Activated naive CD8-positive, alpha-beta T cell treated with anti-CD3 and anti-CD28 coated beads, Interleukin-2, amount 50 U/mL, for 16 hours (primary cell): ENCODE data around the gene LHX4.

ENCODE experiments used
- DNase-seq: peaks from one replicate; pipeline ENCODE4 v3.0.0-alpha.2; 2020; ENCODE audit warnings: low read depth, low spot score

Gene LHX4

DNA sequence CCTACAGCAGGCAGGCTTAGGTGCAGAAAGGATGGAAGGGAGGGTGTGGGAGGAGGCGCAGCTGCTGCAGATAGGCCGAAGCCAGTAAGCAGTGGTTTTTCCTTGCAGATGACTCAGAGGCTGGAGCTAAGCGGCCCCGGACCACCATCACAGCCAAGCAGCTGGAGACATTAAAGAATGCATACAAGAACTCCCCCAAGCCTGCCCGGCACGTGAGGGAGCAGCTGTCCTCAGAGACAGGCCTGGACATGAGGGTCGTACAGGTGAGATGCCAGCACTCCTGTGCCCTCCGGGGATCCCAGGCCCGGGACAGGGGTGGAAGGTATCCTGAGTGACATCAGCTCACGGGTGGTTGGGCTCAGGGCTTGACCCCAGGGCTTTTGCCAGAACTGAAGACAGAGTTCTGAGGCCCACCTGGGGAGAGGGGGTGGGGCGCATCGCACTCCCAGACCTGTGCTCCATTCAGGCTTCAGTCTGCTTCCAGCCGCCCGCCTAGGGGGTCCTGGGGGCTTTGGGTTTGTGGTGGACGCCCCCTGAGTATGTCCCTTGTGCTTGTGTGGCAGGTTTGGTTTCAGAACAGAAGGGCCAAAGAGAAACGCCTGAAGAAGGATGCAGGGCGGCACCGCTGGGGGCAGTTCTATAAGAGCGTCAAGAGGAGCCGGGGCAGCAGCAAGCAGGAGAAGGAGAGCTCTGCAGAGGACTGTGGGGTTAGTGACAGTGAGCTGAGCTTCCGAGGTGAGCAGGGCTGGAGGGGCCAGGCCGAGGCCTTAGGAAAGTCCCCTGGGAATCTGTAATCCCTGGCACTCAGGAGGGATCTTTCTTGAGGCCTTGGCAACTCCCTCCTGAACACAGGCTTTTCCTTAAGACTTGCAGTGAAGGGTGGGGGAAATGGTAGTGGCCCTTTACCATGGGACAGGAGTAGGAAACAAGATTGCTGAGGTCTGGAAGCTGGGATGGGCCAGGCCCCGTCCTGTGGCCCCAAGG lies 41.5 kb downstream of the LHX4 start:
- no peak for DNase-seq

DNA sequence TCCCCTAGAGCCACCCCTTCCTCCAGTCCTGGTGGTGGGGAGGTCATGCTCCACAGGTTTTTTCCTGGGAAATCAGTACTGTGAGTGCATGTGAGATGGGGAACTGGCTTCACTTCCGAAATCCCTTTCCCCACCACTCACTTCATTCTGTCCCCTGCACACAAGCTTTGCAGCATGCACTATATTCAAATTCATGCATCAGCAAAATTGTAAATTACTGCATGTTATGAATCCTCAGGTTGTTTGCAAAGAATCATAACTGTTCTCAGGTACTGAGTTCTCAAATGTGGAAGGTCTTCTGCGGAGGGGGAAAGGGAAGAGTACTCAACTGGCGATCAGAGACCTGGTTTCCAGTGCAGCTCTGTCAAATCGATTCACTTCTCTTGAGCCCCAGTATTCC lies 42.3 kb downstream of the LHX4 start:
- no peak for DNase-seq

DNA sequence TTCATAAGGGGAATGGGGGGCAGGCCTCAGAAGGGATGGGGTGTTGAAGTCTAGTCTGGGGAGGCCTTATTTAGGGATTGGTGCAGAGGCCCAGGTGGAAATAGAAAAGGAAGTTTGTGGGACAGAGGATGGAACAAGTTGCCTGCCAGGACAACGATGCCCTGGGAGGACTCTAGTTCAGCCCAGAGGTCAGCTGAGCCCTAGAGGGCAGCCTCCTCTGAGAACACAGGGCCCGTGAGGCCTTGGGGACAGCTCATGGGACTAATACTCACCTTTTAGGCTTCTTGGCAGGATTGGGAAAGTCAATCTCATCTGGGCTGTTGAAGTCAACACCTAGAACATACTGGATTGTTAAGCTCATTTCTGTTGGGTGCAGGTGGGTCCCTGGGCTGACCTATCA lies 43.0 kb downstream of the LHX4 start:
- no peak for DNase-seq

GRCh38 chr1:180274221-180274620 lies 44.2 kb downstream of the LHX4 start:
- DNase-seq = no peak

DNA sequence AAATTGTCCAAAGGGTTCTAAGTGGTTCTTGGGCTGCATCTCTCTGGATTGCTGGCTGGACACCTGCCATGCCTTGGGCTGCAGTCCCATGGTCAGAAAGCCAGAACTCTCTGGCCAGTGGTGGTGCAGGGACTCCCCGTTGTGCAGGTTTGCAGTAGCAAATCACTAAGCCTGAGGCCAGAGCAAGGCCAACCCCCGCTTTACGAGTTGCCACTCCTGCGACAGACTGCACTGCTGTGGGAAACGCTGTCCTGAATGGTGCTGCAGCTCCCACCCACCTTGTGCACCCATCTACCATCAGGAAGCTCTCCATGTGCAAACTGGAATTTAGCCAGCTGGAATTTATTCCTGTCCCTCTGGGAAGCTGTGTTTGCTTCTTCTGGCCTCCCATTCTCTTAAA lies 45.7 kb downstream of the LHX4 start:
- DNase-seq = no peak

DNA sequence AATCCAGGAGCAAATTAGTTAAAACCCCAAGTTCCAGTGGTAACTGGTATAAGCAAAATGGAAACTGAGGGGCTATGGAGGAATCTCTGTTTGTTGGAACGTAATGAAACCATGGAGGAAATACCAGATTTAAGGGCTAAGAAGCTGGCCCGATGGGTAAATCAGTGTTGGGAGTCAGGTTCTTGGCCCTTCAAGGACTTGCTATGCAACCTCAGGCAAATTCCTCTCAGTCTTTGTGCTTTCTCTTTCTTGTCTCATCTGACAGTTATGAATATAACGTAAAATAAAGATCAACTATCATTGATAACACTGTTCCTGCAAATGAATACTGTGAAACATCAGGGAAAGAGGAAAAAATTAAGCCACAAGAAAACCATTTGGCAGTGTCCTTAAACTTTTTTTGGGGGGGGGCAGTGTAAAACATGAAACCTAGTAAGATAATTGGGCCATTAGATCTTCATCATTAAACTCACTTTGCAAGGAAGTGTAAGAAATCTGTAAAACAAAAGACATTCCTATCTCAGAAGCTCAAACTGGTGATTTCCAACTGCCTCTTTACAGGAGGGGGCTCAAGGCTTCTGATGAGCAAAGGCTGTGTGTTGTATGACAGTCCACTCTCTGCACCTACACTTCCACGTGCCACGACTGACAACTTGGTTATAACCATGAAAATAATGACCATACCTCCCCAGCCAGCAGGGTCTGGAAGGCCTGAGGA lies 47.6 kb downstream of the LHX4 start:
- no peak for DNase-seq

DNA sequence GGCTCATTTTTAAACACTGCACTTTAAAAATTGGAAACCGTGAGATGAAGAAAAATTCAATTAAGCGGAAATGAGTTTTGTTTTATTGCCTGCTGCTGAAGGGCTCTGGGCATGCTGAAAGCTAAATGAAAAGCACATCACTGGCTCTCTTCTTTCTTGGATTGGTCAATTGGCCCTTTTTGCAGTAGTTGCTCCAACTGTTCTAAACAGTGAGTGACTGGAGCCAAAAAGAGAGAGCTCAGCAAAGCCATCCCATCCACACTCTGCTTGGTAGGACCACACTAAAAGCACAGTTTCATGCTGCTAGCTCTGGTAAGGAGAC lies 48.1 kb downstream of the LHX4 start:
- no peak for DNase-seq

DNA sequence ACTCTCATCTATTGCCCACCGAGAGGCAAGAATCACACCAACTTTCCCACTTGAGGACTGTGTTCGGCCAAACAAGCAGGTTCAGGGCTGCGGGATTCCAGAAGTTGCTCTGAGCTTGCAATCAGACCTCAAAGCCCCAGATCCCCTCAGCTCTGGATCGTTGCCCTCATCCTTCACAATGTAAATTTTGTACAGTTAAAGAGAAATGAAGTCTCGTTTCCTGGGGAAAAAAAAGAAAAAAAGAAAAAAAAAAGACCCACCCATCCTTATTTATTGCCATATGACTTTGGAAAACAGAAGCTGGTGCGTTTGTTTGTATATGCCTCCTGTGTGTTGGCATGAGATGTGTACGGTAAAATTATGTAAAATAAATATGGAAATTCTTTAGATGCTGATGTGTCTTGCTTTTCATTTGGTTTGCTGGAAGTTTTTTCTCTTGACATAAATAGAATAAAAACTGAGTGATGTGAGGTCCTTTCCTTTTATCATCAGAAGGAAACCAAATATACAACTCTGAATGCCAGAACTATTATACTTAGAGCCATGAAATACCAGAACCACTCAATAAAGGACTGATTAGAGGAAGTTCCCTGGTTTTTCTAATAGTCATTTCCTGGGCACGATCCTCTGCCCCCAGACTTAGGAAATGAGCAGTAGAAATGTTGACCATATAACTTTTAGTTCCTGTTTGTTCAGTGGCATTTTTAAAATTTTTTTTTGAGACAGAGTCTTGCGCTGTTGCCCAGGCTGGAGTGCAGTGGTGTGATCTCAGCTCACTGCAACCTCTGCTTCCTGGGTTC lies 48.7 kb downstream of the LHX4 start:
- no peak for DNase-seq

DNA sequence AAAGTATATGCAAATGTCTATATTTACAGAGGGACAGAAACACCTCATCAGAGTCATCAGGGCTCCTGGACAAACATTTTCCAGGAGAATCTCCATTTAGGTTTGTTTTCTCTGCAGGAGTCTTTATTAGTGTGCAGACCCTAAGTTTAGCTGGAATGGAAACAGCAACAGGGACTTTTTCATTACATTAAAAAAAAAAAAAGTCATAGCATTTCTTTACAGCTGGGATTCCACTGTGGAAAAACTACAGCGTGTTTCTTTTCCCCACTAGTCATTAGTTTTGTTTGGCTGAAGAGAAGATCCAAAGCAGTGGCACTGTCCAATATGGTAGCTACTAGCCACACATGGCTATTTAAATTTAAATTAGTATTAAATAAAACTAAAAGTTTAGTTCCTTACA lies 49.6 kb downstream of the LHX4 start:
- DNase-seq = no peak

DNA sequence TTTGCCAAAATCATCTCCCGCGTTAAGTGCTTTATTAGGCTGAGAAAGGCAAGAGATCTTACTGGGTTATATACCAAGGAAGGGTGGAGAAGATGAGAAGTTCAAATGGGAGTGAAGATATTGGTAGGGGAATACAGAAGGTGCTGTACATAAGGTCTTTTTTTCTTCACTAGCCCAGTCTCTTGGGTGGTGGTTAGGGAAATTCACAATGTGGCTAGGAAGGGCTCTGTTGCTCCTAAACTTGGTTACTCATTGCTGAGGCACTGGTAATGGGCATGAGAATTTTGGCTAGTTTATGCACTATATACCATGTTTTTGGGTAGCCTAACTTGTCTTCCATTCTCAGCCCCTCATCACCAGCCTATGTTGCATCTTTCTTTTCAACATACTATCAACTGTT lies 50.6 kb downstream of the LHX4 start:
- no peak for DNase-seq

GRCh38 chr1:180281490-180281889 lies 51.4 kb downstream of the LHX4 start:
- DNase-seq = no peak

- DNase-seq = no peak
Observed at GRCh38 chr1:180282401-180283044, 52.5 kb downstream of the LHX4 start.

DNA sequence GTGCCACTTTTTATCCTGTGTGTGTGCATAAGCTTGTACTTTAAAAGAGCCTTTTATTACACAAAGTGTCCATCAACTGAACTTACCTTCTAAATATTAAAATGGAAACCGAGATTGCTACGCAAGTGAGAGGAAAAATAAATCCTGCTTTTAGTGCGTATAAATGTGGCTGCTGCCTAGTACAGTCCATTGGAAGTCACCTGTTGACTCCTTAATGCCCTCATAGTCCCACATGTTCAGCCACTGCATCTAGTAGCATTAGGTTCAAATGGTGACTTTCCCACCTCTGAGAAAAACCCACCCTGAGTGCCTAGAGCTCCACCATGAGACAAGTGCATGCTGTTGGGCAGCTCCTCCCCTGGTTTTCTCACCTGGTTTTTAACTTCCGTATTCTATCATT lies 53.0 kb downstream of the LHX4 start:
- DNase-seq = no peak

DNA sequence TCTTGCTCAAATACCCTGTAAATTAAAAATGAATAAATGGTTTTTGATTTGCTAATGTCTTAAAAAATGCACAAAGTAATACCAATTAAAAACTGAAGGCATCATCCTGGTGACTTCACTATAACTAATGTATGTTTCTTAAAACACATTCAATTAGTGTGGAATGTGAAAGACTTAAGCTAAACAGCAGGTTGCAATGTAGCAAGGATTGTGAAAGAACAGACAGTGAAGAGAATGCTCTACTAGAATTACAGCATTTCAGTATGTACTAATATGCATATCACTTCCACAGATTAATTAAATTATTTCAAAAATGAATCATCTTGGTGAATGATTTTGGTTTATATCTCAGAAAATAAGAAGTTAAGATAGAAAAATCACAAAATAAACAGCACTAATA lies 56.4 kb downstream of the LHX4 start:
- no peak for DNase-seq

- no peak for DNase-seq
Observed at GRCh38 chr1:180287988-180288705, 58.1 kb downstream of the LHX4 start.

DNA sequence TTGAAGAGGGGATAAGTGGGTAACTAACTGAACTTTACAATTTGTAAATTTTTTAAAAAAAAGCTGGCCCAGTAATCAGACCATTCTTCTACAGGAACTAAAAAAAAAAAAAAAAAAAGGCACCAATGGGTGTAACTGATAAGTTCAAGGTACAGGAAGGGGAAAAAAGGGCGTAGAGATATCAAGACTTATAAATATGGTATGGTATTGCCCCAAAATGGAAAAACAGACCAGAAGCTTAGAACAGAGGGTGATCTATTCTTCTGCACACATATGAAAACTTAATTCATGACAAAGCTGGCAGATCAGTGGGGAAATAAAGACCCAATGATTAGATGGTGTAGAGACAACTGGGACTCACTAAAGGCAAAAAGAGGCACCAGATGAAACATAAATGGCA lies 58.9 kb downstream of the LHX4 start:
- no peak for DNase-seq

DNA sequence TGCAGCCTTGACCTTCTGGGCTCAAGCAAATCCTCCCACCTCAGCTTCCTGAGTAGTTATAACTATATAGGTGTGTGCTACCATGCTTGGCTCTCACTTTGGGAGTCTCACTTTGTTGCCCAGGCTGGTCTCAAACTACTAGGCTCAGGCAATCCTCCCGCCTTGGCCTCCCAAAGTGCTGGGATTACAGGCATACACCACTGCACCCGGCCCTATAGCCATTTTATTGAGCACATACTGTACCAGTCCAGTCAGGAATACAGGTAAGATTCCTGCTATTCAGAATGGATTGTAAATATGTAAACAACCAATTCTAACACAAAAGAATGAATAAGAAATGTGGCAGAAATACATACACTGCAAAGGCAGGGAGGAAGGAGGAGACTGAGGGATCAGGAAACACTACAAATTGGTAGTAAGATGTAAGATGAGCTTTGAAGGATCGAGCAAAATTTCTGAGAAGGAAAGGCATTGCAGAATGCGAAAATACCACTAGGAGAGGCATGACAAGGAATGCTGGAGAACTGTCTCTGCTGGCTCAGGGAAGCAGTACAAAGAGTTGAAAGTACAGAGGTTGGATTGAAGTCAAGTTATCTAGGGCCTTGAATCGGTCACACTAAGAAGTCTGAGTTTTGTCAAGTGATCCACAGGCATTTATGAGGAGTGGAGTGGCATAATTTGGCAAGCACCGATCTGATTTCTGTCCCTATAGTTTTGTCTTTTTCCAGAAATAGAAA lies 60.4 kb downstream of the LHX4 start:
- DNase-seq = no peak

GRCh38 chr1:180291004-180291403 lies 60.9 kb downstream of the LHX4 start:
- DNase-seq = no peak

DNA sequence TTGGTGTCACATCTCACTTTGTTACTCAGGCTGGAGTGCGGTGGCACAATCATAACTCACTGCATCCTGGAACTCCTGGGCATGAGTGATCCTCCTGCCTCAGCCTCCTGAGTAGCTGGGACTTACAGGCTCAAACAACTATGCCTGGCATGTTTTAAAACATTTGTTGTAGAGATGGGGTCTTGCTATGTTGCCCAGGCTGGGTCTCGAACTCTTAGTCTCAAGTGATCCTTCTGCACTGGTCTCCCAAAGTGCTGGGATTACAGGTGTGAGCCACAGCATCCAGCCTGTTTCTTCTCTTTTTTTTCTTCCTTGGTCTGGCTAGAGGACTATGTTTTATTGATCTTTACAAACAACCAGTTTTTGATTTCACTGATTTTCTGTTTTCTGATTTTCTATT lies 64.6 kb downstream of the LHX4 start:
- no peak for DNase-seq

GRCh38 chr1:180295999-180296398 lies 65.9 kb downstream of the LHX4 start:
- no peak for DNase-seq
